ENCODE data around the gene EZH1.

- TF ChIP-seq EZH2 (IDR thresholded peaks at IDR 0.05; ENCODE audit: insufficient read depth, poor library complexity, severe bottlenecking) (no peak), EZH2phosphoT487 (IDR thresholded peaks at IDR 0.05; ENCODE audit: insufficient read depth, low read depth) (no peak)
Measured at GRCh38 chr17:42779936-42780850, 35.4 kb upstream of the EZH1 start, which contains the start of gene WNK4.

All from GM23248 (cell line).